ENCODE data around the gene ABL1. TPM values are rescaled to one million over a fixed set of nuclear protein-coding genes. Genes with fewer than 3 reads are reported as not detected.
"Not testable (repeated sequence)": the region's sequence is repeated elsewhere in the genome, so short reads cannot be mapped to it uniquely, and the experiment has no call there.

ABL1 gene
- polyA plus RNA-seq (2013, experiment 1 of 2; ENCODE audit: insufficient read length): 105 TPM
- polyA plus RNA-seq (2013, experiment 2 of 2; ENCODE audit: insufficient read length): 105 TPM

DNA sequence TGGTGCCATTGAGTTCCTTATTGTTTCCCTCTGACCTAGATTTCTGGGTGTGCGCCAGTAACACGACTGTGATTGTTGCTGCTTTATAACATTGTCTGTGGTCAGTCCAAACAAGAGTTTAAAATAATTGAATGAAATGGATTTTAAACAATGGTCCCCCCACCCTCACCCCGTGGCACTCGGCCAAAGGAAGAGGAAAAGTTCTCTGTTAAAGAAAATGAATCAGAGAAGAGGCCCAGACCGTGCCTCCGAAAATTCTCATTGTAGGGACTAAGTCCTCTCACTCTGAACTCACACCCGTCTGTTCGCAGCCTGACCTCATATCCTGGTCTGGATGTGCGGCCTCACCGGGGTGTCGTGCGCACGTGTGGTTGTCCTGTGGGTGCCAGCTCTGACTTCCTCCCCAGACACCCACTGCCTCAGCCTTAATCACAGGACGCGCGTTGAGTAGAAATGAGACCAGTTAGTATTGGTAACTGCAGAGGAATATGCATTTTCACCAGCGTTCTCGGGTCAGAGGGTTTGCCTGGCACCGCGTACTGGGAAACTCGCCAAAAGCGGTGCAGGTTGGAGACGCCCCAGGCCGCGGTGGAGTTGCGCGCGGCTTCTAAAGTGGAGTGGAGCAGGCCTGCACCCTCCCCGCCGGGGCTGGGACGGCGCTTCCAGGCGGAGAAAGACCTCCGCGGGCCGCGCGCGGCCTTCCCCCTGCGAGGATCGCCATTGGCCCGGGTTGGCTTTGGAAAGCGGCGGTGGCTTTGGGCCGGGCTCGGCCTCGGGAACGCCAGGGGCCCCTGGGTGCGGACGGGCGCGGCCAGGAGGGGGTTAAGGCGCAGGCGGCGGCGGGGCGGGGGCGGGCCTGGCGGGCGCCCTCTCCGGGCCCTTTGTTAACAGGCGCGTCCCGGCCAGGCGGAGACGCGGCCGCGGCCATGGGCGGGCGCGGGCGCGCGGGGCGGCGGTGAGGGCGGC lies at the start of gene ABL1:
Gene ABL1 (plus strand): TSS at position 884 of the 966 bp plus-strand sequence. CDS start 193 bp downstream, outside the sequence.
- DNase-seq: peak; percentile 72

- DNase-seq: no peak
Observed at GRCh38 chr9:130785940-130786508, 49.0 kb upstream of the ABL1 start.

DNA sequence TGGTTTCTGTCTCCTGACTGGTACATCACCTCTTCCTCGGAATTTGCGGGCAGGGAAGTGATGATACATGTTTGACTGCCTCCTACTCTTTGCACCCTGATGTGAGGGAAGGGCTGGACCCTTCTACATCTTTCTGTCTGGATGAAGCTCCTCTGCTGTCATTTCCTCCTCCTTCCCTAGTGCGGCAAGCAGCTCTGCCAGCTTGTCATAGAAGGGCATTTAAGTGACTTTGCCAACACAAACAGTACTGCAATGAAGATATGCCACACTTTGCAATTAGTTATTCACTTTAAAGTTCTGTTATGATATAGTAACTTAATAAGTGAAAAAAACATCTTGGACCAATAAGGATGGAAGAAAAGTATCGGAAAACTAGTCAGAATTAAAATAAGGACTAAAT lies 48.5 kb upstream of the ABL1 start:
- DNase-seq: no peak

- no peak for DNase-seq
Observed at GRCh38 chr9:130789747-130790672, 45.0 kb upstream of the ABL1 start.

GRCh38 chr9:130791303-130791894 lies 43.7 kb upstream of the ABL1 start:
- DNase-seq: no peak

DNA sequence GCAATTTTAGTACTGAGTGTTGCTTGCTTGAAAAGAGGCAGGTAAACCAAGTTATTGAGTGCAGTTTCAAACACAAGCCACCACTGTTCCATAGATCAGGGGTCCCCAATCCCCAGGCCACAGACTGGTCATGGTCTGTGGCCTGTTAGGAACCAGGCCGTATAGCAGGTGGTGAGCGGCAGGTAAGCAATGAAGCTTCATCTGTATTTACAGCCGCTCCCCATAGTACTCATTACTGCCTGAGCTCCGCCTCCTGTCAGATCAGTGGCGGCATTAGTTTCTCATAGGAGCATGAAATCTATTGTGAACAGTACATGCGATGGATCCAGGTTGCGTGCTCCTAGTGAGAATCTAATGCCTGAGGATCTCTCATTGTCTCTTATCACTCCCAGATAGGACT lies 41.5 kb upstream of the ABL1 start:
- no peak for DNase-seq

- DNase-seq: not testable (repeated sequence)
Observed at GRCh38 chr9:130794021-130794420, 41.0 kb upstream of the ABL1 start.

GRCh38 chr9:130794423-130794822 lies 40.6 kb upstream of the ABL1 start:
- peak; percentile 58 for DNase-seq

DNA sequence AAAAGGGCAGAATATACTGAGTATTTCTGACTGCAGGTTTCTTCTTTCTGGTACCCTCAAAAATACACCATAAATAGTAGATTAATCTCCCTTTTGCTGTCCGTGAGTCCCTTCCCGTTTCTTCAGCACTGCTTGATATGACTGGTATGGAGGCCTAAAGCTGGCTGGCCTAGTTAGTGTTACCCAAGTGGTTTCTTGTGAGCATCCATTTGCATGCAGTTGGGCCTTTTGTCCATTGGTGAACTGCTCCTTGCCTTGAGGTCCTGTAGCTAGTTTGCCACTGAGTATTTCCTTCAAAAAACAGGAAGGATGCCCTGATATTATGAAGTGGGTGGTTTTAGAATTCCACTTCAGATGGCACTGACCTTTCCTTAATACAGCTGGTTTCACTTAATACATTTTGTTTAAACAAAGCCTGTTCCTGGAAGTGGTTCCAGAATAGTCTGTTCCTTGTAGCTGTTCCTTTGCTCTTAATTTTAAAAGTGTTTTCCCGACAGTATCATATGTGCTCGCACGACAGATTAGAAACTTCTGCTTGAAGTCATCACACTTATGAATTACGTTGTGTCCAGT lies 40.0 kb upstream of the ABL1 start:
- peak; percentile 27 for DNase-seq

GRCh38 chr9:130803116-130803515 lies 31.9 kb upstream of the ABL1 start:
- DNase-seq: not testable (repeated sequence)

DNA sequence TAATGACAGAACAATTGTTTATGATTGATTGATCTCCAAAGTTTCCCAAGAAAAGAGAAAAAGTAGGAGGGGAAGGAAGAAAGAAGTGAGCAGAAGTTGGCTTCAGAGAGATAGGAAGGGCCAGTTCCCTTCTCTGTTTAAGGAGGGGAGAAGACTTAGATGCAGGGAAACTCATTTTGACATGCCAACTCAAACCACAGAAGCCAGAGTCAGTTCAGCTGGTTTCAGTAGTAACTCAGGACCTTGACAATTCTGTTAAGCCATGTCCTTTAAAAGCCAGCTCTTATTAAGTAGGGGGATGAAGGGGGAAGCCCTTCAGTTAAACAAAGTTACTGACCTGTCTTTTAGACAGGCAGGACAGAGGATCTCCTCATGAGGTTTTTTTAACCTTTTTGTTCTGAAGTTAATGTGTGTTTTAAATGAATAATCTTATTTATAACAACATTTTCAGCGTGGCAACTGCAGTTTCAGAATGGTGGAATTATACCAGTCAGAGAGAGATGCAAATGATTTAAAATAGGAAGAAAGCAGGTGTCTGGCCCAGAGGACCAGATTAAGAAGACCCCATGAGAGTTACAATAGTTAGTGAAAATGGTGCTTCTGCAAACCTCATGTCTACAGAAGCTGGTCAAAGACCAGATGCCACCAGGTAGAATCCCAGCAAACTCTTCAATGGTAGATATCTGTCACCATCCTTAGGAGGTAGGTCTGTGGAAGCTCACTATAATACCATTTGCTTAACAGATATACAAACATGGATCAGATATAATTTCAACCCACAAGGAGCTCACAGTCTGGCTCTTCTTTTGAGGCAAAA lies 29.3 kb upstream of the ABL1 start:
- DNase-seq: no peak

GRCh38 chr9:130806327-130806716 lies 28.7 kb upstream of the ABL1 start:
- no peak for DNase-seq

- DNase-seq: no peak
Observed at GRCh38 chr9:130810609-130811136, 24.4 kb upstream of the ABL1 start.

- no peak for DNase-seq
Observed at GRCh38 chr9:130815242-130815808, 19.7 kb upstream of the ABL1 start.

DNA sequence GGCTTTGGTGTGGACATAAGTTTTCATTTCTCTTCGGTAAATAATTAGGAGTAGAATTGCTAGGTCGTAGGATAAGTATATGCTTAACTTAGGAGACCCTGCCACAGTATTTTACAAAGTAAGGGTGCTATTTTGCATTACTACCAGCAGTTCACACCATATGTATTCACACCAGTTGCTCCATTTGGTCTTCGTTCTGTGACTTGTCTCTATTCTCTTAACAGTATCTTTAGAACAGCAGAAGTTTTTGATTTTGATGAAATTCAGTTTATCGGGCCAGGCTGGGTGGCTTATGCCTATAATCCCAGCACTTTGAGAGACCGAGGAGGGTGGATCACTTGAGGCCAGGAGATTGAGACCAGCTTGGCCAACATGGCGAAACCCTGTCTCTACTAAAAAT lies 17.1 kb upstream of the ABL1 start:
- no peak for DNase-seq

GRCh38 chr9:130820135-130820738 lies 14.8 kb upstream of the ABL1 start:
- no peak for DNase-seq

- DNase-seq: peak; percentile 48
Observed at GRCh38 chr9:130823435-130823834, 11.6 kb upstream of the ABL1 start.

GRCh38 chr9:130824079-130824478 lies 11.0 kb upstream of the ABL1 start:
- no peak for DNase-seq

GRCh38 chr9:130824643-130825350 lies 10.3 kb upstream of the ABL1 start:
- DNase-seq: peak; percentile 90
